Measurements from ENCODE around the gene DOCK9.

DNA sequence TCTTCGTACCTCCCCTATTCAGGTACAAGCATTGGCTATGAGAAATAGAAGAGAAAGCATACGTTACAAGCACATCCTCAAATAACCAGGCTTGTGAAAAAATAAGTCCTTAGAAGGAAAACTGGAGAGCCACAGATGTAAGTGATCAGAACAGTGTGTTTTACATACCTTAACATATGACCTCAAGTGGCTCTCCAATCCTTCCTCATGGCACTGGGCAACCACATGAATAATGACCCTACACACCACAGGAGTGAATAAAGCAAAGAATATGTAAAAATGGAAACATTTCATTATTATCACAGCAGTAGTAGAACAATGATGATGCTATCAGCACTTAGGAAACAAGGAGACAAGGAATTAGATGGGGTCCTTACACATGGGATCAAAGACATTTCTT, 96.5 kb downstream of the DOCK9 start:
- TF ChIP-seq, protein P1, sequence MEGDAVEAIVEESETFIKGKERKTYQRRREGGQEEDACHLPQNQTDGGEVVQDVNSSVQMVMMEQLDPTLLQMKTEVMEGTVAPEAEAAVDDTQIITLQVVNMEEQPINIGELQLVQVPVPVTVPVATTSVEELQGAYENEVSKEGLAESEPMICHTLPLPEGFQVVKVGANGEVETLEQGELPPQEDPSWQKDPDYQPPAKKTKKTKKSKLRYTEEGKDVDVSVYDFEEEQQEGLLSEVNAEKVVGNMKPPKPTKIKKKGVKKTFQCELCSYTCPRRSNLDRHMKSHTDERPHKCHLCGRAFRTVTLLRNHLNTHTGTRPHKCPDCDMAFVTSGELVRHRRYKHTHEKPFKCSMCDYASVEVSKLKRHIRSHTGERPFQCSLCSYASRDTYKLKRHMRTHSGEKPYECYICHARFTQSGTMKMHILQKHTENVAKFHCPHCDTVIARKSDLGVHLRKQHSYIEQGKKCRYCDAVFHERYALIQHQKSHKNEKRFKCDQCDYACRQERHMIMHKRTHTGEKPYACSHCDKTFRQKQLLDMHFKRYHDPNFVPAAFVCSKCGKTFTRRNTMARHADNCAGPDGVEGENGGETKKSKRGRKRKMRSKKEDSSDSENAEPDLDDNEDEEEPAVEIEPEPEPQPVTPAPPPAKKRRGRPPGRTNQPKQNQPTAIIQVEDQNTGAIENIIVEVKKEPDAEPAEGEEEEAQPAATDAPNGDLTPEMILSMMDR (conservative IDR thresholded peaks at IDR 0.05; ENCODE audit: low read depth in 2 of 2) = no peak
- TF ChIP-seq EZH2 (IDR thresholded peaks at IDR 0.05; ENCODE audit: low read depth, unreplicated experiment) (no peak), POLR2AphosphoS5 (IDR thresholded peaks at IDR 0.05; ENCODE audit: low read depth) (no peak), REST (IDR thresholded peaks at IDR 0.05; ENCODE audit: unreplicated experiment) (no peak)
- TF ChIP-seq, protein P2, sequence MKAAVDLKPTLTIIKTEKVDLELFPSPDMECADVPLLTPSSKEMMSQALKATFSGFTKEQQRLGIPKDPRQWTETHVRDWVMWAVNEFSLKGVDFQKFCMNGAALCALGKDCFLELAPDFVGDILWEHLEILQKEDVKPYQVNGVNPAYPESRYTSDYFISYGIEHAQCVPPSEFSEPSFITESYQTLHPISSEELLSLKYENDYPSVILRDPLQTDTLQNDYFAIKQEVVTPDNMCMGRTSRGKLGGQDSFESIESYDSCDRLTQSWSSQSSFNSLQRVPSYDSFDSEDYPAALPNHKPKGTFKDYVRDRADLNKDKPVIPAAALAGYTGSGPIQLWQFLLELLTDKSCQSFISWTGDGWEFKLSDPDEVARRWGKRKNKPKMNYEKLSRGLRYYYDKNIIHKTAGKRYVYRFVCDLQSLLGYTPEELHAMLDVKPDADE (IDR thresholded peaks at IDR 0.05) = no peak
- TF ChIP-seq, protein P3, sequence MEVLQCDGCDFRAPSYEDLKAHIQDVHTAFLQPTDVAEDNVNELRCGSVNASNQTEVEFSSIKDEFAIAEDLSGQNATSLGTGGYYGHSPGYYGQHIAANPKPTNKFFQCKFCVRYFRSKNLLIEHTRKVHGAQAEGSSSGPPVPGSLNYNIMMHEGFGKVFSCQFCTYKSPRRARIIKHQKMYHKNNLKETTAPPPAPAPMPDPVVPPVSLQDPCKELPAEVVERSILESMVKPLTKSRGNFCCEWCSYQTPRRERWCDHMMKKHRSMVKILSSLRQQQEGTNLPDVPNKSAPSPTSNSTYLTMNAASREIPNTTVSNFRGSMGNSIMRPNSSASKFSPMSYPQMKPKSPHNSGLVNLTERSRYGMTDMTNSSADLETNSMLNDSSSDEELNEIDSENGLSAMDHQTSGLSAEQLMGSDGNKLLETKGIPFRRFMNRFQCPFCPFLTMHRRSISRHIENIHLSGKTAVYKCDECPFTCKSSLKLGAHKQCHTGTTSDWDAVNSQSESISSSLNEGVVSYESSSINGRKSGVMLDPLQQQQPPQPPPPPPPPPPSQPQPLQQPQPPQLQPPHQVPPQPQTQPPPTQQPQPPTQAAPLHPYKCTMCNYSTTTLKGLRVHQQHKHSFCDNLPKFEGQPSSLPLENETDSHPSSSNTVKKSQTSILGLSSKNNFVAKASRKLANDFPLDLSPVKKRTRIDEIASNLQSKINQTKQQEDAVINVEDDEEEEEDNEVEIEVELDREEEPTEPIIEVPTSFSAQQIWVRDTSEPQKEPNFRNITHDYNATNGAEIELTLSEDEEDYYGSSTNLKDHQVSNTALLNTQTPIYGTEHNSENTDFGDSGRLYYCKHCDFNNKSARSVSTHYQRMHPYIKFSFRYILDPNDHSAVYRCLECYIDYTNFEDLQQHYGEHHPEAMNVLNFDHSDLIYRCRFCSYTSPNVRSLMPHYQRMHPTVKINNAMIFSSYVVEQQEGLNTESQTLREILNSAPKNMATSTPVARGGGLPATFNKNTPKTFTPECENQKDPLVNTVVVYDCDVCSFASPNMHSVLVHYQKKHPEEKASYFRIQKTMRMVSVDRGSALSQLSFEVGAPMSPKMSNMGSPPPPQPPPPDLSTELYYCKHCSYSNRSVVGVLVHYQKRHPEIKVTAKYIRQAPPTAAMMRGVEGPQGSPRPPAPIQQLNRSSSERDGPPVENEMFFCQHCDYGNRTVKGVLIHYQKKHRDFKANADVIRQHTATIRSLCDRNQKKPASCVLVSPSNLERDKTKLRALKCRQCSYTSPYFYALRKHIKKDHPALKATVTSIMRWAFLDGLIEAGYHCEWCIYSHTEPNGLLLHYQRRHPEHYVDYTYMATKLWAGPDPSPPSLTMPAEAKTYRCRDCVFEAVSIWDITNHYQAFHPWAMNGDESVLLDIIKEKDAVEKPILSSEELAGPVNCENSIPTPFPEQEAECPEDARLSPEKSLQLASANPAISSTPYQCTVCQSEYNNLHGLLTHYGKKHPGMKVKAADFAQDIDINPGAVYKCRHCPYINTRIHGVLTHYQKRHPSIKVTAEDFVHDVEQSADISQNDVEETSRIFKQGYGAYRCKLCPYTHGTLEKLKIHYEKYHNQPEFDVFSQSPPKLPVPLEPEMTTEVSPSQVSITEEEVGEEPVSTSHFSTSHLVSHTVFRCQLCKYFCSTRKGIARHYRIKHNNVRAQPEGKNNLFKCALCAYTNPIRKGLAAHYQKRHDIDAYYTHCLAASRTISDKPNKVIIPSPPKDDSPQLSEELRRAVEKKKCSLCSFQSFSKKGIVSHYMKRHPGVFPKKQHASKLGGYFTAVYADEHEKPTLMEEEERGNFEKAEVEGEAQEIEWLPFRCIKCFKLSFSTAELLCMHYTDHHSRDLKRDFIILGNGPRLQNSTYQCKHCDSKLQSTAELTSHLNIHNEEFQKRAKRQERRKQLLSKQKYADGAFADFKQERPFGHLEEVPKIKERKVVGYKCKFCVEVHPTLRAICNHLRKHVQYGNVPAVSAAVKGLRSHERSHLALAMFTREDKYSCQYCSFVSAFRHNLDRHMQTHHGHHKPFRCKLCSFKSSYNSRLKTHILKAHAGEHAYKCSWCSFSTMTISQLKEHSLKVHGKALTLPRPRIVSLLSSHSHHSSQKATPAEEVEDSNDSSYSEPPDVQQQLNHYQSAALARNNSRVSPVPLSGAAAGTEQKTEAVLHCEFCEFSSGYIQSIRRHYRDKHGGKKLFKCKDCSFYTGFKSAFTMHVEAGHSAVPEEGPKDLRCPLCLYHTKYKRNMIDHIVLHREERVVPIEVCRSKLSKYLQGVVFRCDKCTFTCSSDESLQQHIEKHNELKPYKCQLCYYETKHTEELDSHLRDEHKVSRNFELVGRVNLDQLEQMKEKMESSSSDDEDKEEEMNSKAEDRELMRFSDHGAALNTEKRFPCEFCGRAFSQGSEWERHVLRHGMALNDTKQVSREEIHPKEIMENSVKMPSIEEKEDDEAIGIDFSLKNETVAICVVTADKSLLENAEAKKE (CRISPR knock-in tag; IDR thresholded peaks at IDR 0.05) = no peak
